H9 (cell line): Measurements from ENCODE around the gene OR5A1. TPM values are rescaled to one million over a fixed set of nuclear protein-coding genes. Genes with fewer than 3 reads are reported as not detected.

Experiments used
- DNase-seq: peaks from one replicate; pipeline ENCODE4 v3.0.0-alpha.2; 2017
- H2AFZ ChIP-seq: one replicate; pipeline ENCODE4 v1.6.1; 2013; ENCODE audit warnings: mild to moderate bottlenecking, low read length, control low read depth, moderate library complexity
- H2AK5ac ChIP-seq: 2 replicates; pipeline ENCODE4 v1.6.1; 2013; ENCODE audit warnings: low read length, control low read depth, mixed read lengths; ENCODE audit not compliant: insufficient read length
- H2BK120ac ChIP-seq: one replicate; pipeline ENCODE4 v1.6.1; 2013; ENCODE audit warnings: low read depth, mild to moderate bottlenecking, low read length, control low read depth, inconsistent platforms; ENCODE audit not compliant: poor library complexity, severe bottlenecking
- H2BK12ac ChIP-seq: 2 replicates; pipeline ENCODE4 v1.6.1; 2013; ENCODE audit warnings: low read length, control low read depth, mixed read lengths, low read depth; ENCODE audit not compliant: insufficient read length
- H2BK15ac ChIP-seq: 2 replicates; pipeline ENCODE4 v1.6.1; 2013; ENCODE audit warnings: low read depth, low read length, control low read depth
- H2BK20ac ChIP-seq: one replicate; pipeline ENCODE4 v1.6.1; 2013; ENCODE audit warnings: low read depth, mild to moderate bottlenecking, low read length, control low read depth, inconsistent platforms; ENCODE audit not compliant: poor library complexity, severe bottlenecking
- H2BK5ac ChIP-seq: 2 replicates; pipeline ENCODE4 v1.6.1; 2013; ENCODE audit warnings: low read length, control low read depth, mixed read lengths; ENCODE audit not compliant: insufficient read length
- H3K14ac ChIP-seq: 2 replicates; pipeline ENCODE4 v1.6.1; 2013; ENCODE audit warnings: low read length, control low read depth; ENCODE audit not compliant: insufficient read depth
- H3K18ac ChIP-seq: 2 replicates; pipeline ENCODE4 v1.6.1; 2013; ENCODE audit warnings: low read depth, mild to moderate bottlenecking, mixed read lengths, low read length, control low read depth; ENCODE audit not compliant: insufficient read length
- H3K23ac ChIP-seq: 2 replicates; pipeline ENCODE4 v1.6.1; 2013; ENCODE audit warnings: low read length, control low read depth, mixed read lengths, low read depth; ENCODE audit not compliant: insufficient read length
- H3K23me2 ChIP-seq: 2 replicates; pipeline ENCODE4 v1.6.1; 2013; ENCODE audit warnings: low read depth, mild to moderate bottlenecking, mixed read lengths, low read length, control low read depth; ENCODE audit not compliant: insufficient read length, poor library complexity, severe bottlenecking
- H3K27ac ChIP-seq: 2 replicates; pipeline ENCODE4 v1.5.1; 2013; ENCODE audit warnings: low read length, control low read depth, mixed read lengths, low read depth; ENCODE audit not compliant: insufficient read length
- H3K27me3 ChIP-seq: 2 replicates; pipeline ENCODE4 v1.6.1; 2013; ENCODE audit warnings: low read length, control low read depth, inconsistent platforms; ENCODE audit not compliant: insufficient read depth
- H3K4ac ChIP-seq: 2 replicates; pipeline ENCODE4 v1.6.1; 2013; ENCODE audit warnings: low read depth, mild to moderate bottlenecking, control low read depth, inconsistent platforms, low read length, moderate library complexity
- H3K4me1 ChIP-seq: 2 replicates; pipeline ENCODE4 v1.6.1; 2013; ENCODE audit warnings: low read length, control low read depth, inconsistent platforms; ENCODE audit not compliant: insufficient read depth
- H3K4me2 ChIP-seq: 2 replicates; pipeline ENCODE4 v1.6.1; 2013; ENCODE audit warnings: low read length, control low read depth, mixed read lengths; ENCODE audit not compliant: insufficient read length, insufficient read depth
- H3K56ac ChIP-seq: 2 replicates; pipeline ENCODE4 v1.6.1; 2013; ENCODE audit warnings: low read depth, mild to moderate bottlenecking, mixed read lengths, low read length, control low read depth; ENCODE audit not compliant: insufficient read length
- H3K79me1 ChIP-seq: 2 replicates; pipeline ENCODE4 v1.6.1; 2013; ENCODE audit warnings: low read depth, mild to moderate bottlenecking, moderate library complexity, low read length, control low read depth, inconsistent platforms; ENCODE audit not compliant: insufficient read depth, poor library complexity, severe bottlenecking
- H3K79me2 ChIP-seq: 2 replicates; pipeline ENCODE4 v1.6.1; 2013; ENCODE audit warnings: low read length, control low read depth, inconsistent platforms; ENCODE audit not compliant: insufficient read depth
- H3K9ac ChIP-seq: 2 replicates; pipeline ENCODE4 v1.6.1; 2013; ENCODE audit warnings: low read length, control low read depth, mixed read lengths; ENCODE audit not compliant: insufficient read length; ENCODE audit errors: extremely low read depth
- H3K9me3 ChIP-seq: one replicate; pipeline ENCODE4 v1.6.1; 2013; ENCODE audit warnings: low read depth, low read length, inconsistent platforms; ENCODE audit not compliant: control insufficient read depth
- H3T11ph ChIP-seq: one replicate; pipeline ENCODE4 v1.6.1; 2013; ENCODE audit warnings: mild to moderate bottlenecking, low read length, control low read depth, inconsistent platforms
- H4K20me1 ChIP-seq: one replicate; pipeline ENCODE4 v1.6.1; 2013; ENCODE audit not compliant: control insufficient read depth, insufficient read length, insufficient read depth
- H4K5ac ChIP-seq: 2 replicates; pipeline ENCODE4 v1.6.1; 2013; ENCODE audit warnings: low read depth, mild to moderate bottlenecking, mixed read lengths, low read length, control low read depth; ENCODE audit not compliant: insufficient read length
- H4K8ac ChIP-seq: replicated peaks from 2 replicates; pipeline ENCODE4 v1.6.1; 2013; ENCODE audit warnings: low read length, control low read depth, mixed read lengths, low read depth; ENCODE audit not compliant: insufficient read length
- H4K91ac ChIP-seq: 2 replicates; pipeline ENCODE4 v1.6.1; 2013; ENCODE audit warnings: low read depth, mild to moderate bottlenecking, moderate library complexity, mixed read lengths, low read length, control low read depth; ENCODE audit not compliant: insufficient read length
- H3K27ac Mint-ChIP-seq, 3 experiments: 2 replicates in 2 of 3; 3 replicates in 1 of 3; pipeline ENCODE4 v1.8.0; 2020 to 2021; ENCODE audit warnings: mixed read lengths in 3 of 3, mild to moderate bottlenecking in 1 of 3, moderate library complexity in 1 of 3
- H3K27me3 Mint-ChIP-seq: 2 replicates; pipeline ENCODE4 v1.8.0; 2021; ENCODE audit warnings: low read depth, mild to moderate bottlenecking, moderate library complexity, mixed read lengths
- H3K36me3 Mint-ChIP-seq, 3 experiments: 2 replicates in 2 of 3; 3 replicates in 1 of 3; pipeline ENCODE4 v1.8.0; 2020 to 2021; ENCODE audit warnings: low read depth in 3 of 3, mixed read lengths in 3 of 3; ENCODE audit not compliant: insufficient read depth in 1 of 3
- H3K4me1 Mint-ChIP-seq, 2 experiments: 2 replicates each; pipeline ENCODE4 v1.8.0; 2020; ENCODE audit warnings: mixed read lengths in 2 of 2
- H3K4me3 Mint-ChIP-seq, 2 experiments: 2 replicates in 1 of 2; 3 replicates in 1 of 2; pipeline ENCODE4 v1.8.0; 2020 to 2021; ENCODE audit warnings: mild to moderate bottlenecking in 2 of 2, mixed read lengths in 2 of 2, moderate library complexity in 1 of 2
- H3K9me3 Mint-ChIP-seq, 2 experiments: 2 replicates in 1 of 2; 3 replicates in 1 of 2; pipeline ENCODE4 v1.8.0; 2020; ENCODE audit warnings: mild to moderate bottlenecking in 2 of 2, mixed read lengths in 2 of 2, moderate library complexity in 1 of 2
- CTCF ChIP-seq: fragments of 200-600 bp; sonication (generic); conservative IDR thresholded peaks from 3 replicates; pipeline ENCODE4 v1.8.0; 2021; ENCODE audit warnings: antibody characterized with exemption, mild to moderate bottlenecking
- WGBS: extraction: QIAGEN DNeasy Blood & Tissue Kit; methylation state at CpG from one replicate; pipeline ENCODE4 v1.1.7; 2013; ENCODE audit warnings: missing lambda C conversion rate, low lambda C conversion rate, mixed read lengths; ENCODE audit not compliant: insufficient read length; ENCODE audit errors: extremely low coverage; 5-methylcytosine and 5-hydroxymethylcytosine counted together
- total RNA-seq: library from RNA; stranded (reverse); gene quantifications from 2 replicates; pipeline ENCODE4 v1.2.1, GENCODE V29; 2021

Gene OR5A1
- total RNA-seq, 1 experiment from 2014 or later = not detected

- WGBS = no CpG with 5 or more reads among the region's 9 CpGs
- Mint-ChIP-seq H3K4me1 (no peaks in the 10 kb centered on the region), H3K36me3 (no peaks in the 10 kb centered on the region), H3K27me3 (peaks cover 2% of the 10 kb centered on the region; the same call in 1 of the 2 replicates), H3K9me3 (no peaks in the 10 kb centered on the region), H3K4me3 (no peak overlapping the region), H3K27ac (no peak overlapping the region)
- H3K4me2 ChIP-seq = no peak overlapping the region
- H3K79me2 ChIP-seq = no peaks in the 10 kb centered on the region
- H2AFZ ChIP-seq = no peak overlapping the region
- H3K56ac ChIP-seq = no peak overlapping the region
- no peak overlapping the region for H4K91ac ChIP-seq
- no peak overlapping the region for H3K27ac ChIP-seq
- H2BK120ac ChIP-seq = no peak overlapping the region
- no peaks in the 10 kb centered on the region for H4K20me1 ChIP-seq
- no peak overlapping the region for H3T11ph ChIP-seq
- H3K18ac ChIP-seq = no peak overlapping the region
- H3K9ac ChIP-seq = no peak overlapping the region
- no peak overlapping the region for H2BK5ac ChIP-seq
- no peak overlapping the region for H4K5ac ChIP-seq
- H3K23ac ChIP-seq = no peak overlapping the region
- H3K79me1 ChIP-seq = no peaks in the 10 kb centered on the region
- H2BK12ac ChIP-seq = no peak overlapping the region
- H2BK15ac ChIP-seq = no peak overlapping the region
- no peaks in the 10 kb centered on the region for H3K4me1 ChIP-seq
- TF ChIP-seq CTCF = no peak
- H3K23me2 ChIP-seq = no peaks in the 10 kb centered on the region
- no peak overlapping the region for H3K4ac ChIP-seq
- no peak overlapping the region for H2BK20ac ChIP-seq
- H4K8ac ChIP-seq = no peak overlapping the region
- no peak for DNase-seq
- H3K9me3 ChIP-seq = no peaks in the 10 kb centered on the region
- no peak overlapping the region for H2AK5ac ChIP-seq
- H3K27me3 ChIP-seq = no peaks in the 10 kb centered on the region
- no peak overlapping the region for H3K14ac ChIP-seq
Observed at GRCh38 chr11:59475176-59475575, 38.9 kb downstream of the OR5A1 start.
